GM19193 (cell line): ENCODE data around the gene BLNK.

ENCODE experiments used
- POLR2A ChIP-seq: IDR thresholded peaks from 4 replicates; pipeline ENCODE4 v1.6.1; 2011; ENCODE audit not compliant: insufficient read depth, insufficient read length; ENCODE audit errors: extremely low read depth

Gene BLNK

DNA sequence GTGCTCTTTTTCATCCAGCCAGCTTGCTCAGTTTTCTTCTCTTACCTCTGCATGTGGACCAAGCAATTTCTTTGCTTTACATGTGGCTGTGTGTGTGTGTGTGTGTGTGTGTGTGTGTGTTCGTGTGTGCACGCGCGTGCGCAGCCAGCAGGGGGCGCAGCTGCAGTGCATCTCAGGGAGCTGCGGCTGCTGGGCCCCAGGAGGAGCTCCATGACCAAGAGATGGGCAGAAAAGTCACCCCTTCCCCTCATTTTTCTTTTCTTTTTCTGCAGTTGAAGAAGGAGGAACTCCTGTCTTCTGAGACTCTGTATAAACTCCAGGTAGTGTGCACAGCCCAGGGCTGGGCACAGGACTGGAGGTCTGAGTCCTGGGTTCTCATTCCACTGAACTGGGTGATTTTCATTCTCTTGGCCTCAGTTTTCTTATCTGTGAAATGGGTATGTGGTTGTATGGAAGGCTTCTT lies 41.8 kb downstream of the BLNK start:
- no peak for TF ChIP-seq POLR2A

DNA sequence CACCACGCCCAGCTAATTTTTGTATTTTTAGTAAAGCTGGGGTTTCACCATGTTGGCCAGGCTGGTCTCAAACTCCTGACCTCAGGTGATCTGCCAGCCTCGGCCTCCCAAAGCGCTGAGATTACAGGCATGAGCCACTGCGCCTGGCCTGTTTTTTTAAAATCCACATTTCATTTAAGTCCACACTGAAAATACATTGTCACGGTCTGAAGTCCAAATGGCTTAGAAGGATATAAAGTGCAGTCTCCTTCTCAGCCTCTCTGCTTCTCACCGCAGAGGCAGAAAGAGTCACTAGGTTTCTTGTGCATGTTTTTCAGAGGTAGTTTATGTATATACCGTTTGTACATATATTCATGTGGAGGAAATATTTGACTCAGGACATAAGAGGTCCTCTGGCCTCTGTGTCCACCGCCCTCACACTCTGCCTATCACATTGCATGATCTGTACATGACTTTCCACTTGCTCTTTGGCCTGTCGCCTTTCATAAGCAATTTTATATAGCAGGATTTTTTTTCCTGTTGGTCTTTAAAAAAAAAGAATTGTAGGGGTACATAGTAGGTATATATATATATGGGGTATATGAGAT lies 42.9 kb downstream of the BLNK start:
- no peak for TF ChIP-seq POLR2A

DNA sequence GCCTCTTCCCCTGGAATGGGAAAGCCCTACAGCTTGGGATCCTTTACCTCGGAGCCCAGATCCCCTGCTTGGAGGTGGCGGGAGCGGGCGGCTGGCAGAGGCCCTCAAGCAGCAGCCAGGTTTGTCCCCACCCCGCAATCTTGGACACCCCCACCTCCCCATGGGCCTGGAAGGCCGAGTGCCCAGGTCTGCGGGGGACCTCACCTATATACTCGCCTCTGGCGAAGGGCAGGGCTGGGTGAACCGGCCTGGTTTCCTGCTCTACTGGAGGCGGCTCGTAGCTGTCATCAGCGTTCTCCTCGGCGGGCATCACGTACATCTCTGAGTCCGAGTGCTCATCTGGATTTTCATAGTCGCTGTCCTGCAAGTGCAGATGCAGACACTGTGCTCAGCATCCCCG lies 44.2 kb downstream of the BLNK start:
- TF ChIP-seq POLR2A, result no peak

DNA sequence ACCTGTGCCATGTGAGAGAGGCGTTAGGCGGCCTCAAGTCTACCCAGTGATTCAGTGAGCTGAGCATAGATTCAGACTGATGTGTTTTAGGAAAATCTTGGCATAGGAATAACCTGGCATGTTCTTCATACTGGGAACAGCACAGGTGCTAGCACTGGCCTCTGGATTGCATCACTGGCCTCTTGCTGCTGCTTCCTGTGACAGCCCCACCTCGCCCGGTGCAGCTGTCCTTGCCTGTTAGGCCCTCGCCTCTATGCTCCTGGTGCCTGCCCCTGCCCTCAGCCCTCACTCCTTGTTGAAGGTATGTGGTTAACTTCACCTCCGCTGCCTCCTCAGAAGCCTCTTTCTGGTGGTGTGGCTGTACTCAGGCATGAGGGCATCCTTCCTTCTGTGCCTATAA lies 46.2 kb downstream of the BLNK start:
- no peak for TF ChIP-seq POLR2A

DNA sequence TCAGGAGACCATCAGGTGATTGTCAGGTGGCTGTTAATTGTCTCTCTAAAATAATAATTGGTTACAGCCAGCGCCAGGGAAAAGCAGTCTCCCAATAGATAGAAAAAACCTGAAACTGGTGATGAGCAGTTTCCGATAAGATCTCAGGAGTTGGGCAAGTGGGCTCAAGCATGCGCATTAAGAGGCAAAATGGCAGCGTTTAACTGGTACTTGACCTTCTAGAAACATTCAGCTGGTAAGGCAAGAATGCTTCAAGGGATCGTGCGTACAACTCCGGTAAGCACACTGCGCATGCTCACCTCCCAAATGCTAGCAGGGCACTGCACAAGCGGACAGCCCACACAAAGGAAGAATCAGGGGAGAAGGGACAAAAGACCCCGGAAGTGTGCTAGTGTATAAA lies 48.5 kb downstream of the BLNK start:
- no peak for TF ChIP-seq POLR2A

DNA sequence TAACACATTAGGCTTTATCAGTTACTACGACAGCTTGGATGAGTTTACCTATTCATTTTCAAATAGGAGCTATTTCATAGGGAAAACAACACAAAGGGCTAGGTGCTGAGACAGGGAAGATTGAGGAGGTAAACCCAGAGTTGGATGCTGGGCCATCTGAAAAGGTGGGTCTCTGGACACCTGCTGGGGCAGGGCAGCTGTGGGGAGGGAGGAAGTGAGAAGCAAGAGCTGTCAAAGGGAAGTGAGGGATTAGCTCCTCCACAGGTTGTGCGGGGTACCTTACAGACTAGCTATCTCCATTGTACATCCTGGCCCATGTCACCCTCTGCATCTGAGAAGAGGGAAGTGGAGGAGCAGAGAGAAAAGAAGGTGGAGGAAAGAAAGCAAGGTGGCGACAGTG lies 48.9 kb downstream of the BLNK start:
- no peak for TF ChIP-seq POLR2A

DNA sequence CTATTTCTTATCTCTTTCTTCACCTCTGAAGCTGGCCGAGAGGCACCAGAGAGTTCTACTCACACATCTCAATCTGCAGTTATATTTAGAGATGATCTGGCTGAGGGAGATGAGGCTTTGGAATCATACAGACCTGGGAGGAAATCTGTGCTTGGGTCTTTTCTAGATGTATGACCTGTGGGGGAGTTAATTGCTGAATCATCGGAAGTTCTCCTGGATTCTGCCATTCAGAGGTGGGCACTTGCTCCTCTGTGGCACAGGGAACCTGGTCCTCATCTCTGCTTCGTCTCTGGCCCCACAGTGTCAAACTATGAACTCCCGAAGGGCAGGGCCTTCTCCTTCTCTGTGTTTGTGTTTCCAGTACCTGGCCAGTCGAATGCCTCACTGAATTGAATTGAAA lies 52.5 kb downstream of the BLNK start:
- TF ChIP-seq POLR2A, result no peak

DNA sequence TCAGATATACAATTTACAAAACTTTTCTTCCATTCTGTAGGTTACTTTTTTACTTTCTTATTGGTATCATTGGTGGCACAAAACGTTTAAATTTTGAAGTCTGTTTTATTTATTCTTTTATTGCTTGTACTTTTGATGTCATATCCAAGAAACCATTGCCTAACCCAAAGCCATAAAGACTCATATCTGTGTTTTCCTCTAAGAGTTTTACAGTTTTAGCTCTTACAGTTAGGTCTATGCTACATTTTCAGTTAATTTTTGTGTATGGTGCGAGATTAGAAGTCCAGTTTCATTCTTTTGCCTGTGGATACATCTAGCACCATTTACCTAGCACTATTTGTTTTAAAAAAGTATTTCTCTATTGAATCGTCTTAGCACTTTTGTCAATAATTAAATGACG lies 53.7 kb downstream of the BLNK start:
- TF ChIP-seq POLR2A, result no peak

DNA sequence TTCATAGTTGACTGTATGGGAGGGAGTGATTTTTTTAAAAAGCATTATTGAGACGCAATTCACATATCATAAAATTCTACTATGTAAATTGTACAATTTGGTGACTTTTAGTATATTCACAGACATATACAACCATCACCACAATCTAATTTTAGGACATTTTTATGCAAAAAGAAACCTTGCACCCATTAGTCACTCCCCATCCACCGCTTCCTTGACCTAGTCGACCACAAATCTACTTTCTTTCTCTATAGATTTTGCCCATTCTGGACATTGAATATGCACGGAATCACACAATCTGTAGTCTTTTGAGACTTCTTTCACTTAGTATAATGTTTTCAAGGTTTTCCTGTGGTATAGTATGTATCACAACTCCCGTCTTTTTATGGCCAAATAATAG lies 54.6 kb downstream of the BLNK start:
- TF ChIP-seq POLR2A, result no peak

DNA sequence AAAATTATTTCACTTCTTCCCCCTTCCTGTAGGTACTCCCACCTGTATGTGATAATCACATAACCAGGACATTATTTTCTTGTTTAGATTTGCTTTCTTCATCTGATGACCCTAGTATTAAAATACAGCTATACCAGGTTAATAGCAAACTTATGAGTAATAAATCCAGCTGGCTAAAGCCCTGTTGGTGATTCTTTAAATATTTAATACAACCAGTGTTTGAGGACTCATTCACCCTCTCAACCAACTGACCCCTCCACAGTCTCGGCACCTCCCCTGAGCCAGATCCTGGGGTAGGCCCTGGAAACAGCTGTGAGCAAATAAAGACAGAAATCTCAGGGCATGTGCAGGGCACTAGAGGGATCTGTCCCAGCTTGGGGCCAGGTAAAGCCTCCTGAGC lies 58.5 kb downstream of the BLNK start:
- no peak for TF ChIP-seq POLR2A

DNA sequence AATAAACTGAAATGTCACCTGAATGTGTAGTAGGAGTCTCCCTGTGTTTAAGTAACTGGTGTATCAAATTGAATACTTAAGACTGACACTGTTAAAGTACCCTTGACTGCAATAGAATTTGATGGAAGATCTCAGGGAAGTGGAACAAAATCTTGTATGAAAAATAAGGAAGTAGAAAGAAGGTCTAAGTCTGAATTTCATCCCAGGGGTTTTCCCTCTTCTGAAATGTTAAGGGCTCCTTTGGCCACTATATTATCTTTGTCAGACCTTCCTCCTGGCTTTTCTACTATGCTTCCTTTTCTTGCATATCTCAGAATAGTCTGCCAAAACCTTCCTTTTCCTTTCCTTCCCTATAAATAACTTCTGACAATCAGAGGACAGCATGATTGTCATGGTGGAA lies 59.6 kb downstream of the BLNK start:
- no peak for TF ChIP-seq POLR2A

DNA sequence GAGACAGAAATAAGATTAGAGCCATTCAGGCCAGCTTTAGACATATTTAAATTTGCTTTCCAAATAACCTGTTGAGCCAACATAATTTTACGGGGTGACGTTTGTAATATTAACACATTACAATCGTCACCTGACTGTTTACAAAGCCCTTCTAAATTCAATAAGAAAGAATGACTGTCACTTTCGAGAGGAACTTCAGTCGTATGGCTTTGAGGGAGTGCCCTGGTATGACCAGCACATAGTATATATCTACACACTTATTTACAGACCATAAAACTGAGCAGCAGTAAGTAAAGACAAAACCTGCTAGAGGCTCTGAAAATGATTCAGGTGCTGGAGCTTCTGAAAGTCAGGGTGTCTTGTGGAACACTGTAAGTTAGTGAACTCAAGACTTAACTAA lies 62.4 kb downstream of the BLNK start:
- no peak for TF ChIP-seq POLR2A

DNA sequence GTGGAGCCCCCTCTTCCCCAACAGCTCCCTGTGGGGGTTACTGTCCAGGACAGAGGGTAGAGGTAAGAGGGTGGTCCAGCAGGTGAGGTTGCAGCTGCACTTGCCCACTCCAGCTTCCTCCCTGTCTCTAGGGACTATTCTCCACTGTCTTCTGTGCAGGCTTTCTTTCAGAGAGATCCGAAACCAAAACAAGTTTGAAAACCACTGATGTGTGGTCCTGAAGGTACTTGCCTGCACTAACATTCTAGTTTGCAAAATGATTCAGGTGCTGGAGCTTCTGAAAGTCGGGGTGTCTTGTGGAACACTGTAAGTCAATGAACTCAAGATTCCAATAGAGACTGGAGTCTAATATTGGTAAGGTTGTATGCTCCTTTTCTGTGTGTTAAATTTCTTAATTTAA lies 63.1 kb downstream of the BLNK start:
- no peak for TF ChIP-seq POLR2A

DNA sequence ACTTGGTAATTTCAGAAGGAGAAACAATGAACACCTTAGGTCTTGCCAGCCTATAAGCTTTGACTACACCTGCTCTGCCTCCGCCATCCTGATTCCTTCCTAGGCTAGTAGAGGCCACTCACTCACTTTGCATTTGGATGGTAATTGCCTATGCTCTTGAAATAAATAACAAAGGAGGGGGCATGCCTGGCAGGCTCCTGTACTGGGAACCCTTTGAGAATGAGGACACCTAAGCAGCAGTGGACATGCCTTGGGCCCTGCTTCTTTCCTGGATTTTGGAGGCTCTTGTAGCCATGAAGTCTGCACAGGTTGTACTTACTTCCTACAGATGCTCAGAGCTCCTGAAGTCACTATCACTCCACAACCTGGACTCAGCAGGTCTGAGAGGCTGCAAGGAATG lies 65.8 kb downstream of the BLNK start:
- no peak for TF ChIP-seq POLR2A

DNA sequence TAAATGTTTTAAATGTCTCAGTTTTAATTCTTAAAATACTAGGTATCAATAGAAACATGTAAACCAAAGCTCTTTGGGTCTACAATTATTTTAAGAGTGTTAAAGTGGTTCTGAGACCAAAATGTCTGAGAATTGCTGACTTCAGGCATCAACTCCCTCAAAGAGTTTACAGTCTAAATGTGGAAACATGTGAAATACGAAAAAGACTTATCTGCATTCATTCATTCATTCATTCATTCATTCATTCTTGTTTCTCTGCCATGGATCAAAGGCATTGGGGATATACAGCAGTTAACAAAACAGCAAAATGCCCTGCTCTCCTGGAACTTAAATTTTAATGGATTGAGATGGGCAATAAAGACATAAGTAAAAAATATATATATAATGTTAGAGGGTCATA lies 69.8 kb downstream of the BLNK start:
- no peak for TF ChIP-seq POLR2A

DNA sequence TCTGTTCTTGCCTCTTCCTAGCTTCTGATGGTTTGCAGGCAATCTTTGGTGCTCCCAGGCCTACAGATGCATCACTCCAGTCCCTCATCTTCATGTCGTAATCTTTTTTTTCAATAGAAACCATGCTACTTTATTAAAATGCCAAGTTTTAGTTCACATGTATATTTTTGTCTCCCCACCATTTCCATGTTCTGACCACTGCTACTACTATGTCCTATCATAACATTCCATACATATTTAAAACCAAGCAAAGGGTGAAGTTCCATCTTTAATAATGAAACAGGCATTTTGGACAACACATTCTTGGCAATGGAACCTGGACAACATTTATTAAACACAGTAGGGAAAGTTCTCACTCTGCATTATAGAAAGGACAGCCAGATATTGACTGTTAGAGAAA lies 82.5 kb downstream of the BLNK start:
- peak; percentile 25 for TF ChIP-seq POLR2A

DNA sequence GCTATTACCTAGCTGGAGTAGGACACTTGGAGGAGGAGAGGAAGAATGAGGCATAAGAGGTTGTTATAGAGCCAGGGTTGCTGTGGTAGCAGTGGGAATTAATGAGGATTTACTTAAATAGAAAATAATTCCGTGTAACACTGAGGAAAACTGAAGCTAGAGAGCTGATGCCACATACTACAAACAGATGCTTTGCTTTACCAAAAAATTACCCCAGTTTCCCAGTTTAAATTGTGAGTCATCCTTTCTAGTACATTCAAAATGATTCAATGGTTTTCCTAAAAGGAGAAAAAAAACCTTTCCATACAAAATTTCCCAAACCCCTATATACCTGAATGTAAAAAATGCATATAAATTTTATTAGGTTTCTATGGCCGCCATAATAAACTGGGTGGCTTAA lies 82.9 kb downstream of the BLNK start:
- TF ChIP-seq POLR2A, result no peak

DNA sequence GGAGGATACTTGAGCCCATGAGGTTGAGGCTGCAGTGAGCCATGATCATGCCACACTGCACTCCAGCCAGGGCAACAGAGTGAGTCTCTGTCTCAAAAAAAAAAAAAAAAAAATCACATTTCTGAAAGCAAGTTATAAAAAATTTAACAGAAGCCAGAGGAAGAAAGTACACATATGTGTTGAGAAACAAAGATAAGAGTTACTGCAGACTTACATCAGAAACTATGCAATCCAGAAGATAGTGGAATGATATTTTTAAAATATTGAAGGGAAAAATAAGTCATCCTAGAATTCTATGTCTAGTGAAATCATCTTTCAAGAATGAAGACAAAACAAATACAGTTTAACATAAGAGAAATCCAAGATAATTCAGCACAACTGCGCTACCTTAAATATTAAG lies 94.4 kb downstream of the BLNK start:
- TF ChIP-seq POLR2A, result no peak

DNA sequence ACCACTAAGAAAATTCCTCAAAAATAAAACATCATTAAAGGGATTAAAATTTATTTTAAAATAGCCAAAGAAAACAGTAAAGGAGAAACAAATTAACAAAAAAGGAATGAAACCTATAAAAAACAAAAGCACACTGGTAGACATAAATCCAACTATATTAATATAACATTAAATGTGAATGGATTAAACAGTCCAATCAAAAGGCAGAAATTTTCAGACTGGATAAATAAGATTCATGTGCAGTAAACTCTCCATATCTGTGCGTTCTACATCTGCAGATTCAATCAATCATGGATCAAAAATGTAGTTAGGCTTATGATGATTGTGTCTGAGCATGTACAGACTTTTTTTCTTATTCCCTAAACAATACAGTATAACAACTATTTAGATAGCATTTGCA lies 98.7 kb downstream of the BLNK start:
- no peak for TF ChIP-seq POLR2A

DNA sequence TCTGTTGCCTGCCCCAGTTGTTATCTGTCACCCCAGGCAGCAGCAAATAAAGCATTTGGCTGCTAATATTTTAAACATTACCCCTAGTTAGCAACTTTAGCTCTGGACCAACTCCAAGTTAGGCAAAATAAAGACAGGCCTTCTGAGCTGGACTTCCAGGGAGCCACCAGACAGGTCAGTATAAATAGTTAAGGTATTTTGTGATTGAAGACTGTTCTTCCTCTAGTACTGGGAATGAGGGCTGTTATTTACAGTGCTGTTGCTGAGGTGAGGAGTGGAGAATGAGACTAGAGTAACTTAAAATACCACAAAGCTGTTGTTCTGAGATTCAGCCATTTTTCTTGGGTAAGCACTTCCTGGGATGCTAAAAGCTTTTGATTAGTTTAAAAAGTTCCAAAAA lies 101.1 kb downstream of the BLNK start:
- TF ChIP-seq POLR2A, result no peak
